ENCODE results near the gene DGCR8.

GRCh38 chr22:20064140-20064480, 15.9 kb upstream of the DGCR8 start:
- TF ChIP-seq CTCF (IDR thresholded peaks at IDR 0.05; ENCODE audit: low read depth, low read length), result no peak
- TF ChIP-seq EZH2phosphoT487 (IDR thresholded peaks at IDR 0.05; ENCODE audit: low read depth), result no peak

All from OCI-LY3 (cell line).